ENCODE measurements around the gene LRTM1.

The LRTM1 gene

GRCh38 chr3:54889731-54890130 lies 38.1 kb downstream of the LRTM1 start:
- no peak for DNase-seq

GRCh38 chr3:54888873-54889272 lies 39.0 kb downstream of the LRTM1 start:
- DNase-seq, result no peak

DNA sequence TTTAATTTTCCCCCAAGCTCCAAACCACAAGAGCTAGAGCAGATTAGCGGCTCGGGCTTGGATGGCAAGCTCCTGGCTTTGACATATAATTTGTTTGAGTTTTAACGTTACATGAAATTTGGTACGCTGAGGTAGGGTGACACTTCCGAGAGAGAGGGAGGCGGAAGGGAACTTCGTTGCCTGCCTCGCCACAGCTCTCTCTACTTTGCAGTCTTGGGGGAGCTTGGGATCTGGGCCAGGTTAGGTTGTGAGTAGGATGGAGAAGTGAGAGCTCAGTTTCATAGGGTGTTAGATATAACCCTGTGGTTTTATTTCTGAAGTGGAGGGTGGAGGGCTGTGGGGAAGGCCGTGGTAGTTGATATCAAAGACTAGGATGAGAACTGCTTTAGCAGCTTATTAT lies 39.7 kb downstream of the LRTM1 start:
- no peak for DNase-seq

DNA sequence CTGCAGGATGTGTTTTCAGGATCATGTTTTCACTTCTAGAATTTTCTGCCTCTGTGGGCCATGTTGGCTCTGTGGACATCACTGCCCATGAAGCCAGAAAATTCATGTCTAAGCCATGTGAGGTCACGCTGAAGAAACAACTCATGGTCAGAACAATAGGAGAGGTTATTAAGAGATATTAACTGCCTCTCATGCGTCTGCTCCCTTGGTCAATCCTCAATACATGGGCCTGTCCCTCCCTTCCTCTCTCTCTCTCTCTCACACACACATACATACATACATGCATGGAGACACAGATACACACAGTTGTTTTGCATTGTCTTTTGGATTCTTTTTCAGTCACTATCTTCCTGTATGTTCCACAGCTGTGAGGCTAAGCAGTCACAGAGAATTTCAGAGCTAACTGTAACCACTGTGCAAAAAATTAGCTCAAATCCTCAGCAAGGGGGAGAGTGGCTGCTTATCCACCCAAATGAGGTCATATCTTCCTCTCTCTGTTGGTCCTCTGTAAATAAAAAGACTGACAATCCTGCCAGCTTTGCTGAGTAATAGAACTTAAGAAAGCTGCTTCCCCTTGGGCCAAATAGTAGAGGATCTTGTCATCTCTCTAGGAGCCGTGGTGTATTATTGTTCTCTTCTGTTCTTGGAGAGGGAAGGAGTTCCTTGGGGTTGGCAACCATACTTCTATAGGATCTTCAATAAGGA lies 45.6 kb downstream of the LRTM1 start:
- no peak for DNase-seq

DNA sequence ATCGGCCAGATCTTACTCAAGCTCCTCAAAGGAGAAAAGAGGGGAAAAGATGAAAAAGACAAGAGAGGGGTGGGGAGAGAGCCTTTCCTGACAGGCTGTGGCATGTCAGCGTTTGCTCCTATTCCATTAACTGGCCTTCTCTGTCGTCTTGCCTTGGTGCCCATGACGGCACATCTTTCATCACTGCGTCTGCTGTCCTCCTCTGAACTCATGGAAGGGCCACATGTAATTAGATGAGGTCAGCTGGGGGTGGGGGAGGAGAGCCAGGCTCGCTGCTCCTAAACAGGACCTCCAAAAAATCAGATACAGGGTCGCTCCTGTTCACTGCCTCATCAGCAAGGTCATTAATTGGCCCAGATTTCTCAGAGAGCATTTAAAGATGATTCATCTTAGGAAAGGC lies 49.7 kb downstream of the LRTM1 start:
- DNase-seq, result no peak

DNA sequence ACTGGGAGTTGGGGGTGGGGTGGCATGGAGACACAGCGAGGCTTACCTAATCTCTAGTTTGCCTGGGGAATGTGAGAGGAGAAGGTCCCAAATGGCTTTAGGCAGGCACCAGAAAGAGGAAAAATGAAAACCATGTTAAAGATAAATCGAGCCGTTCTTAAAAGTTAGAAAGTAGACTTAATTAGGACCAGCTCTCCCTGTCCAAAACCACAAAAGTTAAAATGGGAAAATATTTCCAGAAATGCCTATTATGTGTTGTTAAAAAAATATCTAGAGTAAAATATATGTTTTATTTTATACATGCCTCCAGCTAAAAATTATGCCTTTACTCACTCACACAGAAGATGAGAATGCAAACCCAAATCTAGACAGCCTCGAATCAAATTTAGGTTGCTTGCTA lies 50.1 kb downstream of the LRTM1 start:
- no peak for DNase-seq

GRCh38 chr3:54876694-54877093 lies 51.2 kb downstream of the LRTM1 start:
- no peak for DNase-seq

GRCh38 chr3:54875596-54876268 lies 52.1 kb downstream of the LRTM1 start:
- DNase-seq, result no peak

DNA sequence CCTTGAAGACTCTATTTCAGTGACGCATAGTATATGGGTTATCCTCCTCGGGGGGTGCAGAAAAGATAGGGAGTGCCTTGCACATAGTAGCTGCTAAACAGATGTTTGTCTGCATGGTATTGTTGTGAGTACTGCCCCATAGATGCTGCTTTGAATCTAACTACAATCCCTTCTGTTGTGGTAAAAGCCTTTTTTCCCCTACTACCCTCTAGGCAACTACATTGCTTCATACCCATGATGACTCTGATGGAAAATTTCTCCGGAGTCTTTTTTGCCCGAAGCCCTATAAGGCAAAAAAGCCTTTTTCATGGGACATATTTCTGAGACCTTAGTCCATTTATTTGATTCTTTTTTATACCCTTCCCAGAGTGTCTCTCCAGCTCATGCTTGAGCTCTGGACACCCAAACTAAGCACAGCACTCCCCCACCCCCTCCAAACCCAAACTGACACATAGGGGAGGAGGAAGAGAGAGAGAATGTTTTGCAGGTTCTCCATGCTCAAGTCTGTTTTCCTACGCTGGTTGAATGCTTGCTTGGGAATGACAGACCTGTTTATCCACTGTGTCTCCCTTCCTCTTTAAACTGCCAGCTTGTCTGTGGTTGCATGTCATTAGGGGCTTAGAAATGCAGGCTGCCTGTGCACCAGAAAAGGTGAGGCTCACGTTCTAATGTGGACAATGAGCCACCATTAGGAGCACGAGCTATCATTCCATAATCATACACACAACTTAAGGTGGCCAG lies 52.9 kb downstream of the LRTM1 start:
- no peak for DNase-seq

DNA sequence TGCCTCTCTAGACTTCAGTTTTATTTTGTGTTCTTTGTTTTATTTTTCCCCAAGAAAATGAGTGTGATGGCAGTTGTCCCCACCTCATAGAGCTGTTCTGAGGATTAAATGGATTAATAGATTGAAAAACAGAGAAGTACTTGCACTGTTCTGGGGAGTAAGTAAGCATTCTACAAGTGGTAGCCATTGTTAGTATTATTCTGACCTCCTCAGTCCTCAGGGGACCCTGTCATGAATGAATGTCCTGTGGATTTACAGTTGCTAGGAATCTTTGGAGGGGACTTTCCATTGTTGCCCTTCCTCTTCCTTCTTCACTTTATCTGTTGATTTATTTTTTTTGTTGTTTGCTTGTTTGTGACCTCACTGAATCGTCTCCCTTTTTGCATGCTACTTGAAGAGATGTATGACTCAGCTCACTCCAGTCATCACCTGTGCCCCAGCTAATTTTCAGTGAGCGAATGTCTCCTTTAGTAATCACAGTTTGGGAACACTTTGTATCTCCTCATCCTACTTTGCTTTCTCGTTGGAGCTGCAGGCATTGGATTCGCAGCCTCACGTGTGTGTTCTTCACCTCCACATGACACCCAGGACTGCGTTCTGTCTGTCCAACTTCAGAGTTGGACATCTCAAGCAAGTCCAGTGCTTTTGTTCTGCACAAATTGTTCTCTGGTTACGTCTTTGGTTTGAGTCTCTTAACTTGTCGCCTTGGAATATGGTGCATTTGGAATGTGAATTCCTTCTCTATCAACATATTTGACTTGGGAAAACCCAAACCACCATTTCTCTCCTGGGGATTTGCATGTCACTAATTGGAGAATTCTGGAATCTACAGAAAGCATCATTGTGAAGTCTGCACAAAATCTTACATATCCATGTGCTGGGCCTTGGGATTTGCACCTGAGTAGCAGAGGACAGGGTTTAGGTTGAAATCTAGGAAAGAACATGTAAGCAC lies 54.5 kb downstream of the LRTM1 start:
- DNase-seq, result no peak

DNA sequence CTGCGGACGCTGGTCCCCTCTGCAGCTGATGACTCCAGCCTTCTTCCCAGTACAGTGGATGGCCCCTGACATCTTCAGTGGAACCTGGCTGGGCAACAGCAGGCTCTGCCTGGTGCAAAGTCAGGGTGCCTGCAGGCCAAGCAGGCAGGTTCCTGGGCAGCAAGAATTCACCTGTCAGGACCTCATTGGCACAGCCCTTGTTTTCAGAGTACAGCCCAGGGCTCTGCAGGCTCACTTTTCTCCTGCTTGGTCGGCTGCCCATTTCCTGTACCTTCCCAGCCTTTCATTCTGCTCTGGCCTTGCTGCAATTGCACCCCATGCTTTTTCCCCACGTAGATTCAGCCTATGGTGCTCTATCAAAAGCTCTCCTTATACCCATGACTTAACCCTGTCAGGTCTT lies 56.0 kb downstream of the LRTM1 start:
- no peak for DNase-seq

DNA sequence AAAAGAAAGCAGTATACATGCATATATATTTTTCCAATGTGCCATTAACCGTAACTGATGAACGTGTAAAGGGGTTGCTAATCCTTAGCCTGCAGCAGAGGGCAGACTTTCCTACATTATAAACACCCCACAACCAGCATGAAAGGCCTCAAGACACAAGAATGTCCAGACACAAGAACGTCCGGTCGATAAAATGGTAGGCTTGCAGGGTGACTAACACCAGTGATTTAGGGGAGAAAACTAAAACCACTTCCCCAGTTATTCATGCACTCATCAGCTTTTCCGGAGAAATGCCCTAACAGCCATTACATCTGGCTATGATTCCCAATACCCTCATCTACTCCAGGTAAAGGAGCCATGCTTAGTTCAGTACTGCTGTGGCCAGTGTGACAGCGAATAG lies 57.4 kb downstream of the LRTM1 start:
- no peak for DNase-seq

Data from T-helper 9 cell (primary cell).